Muscle layer of duodenum (tissue), 2 donors: ENCODE results near the gene ACO2.
A peak's percentile ranks its signal among the peaks of the same experiment; 100 is the strongest.

Experiments
- H3K27ac ChIP-seq: one replicate; pipeline ENCODE4 v1.7.0; 2013; ENCODE audit warnings: mild to moderate bottlenecking, low read length
- H3K27me3 ChIP-seq: one replicate; pipeline ENCODE4 v1.7.0; 2013; ENCODE audit warnings: low read depth, mild to moderate bottlenecking, control low read depth, low read length
- H3K36me3 ChIP-seq, 2 donors: one replicate each; pipeline ENCODE4 v1.7.0; 2013; ENCODE audit warnings: low read length in 2 of 2, control low read depth in 1 of 2, mild to moderate bottlenecking in 1 of 2; ENCODE audit not compliant: insufficient read depth in 2 of 2, control insufficient read depth in 1 of 2
- H3K4me1 ChIP-seq, 2 donors: one replicate each; pipeline ENCODE4 v1.7.0; 2013; ENCODE audit warnings: low read length in 2 of 2, mild to moderate bottlenecking in 2 of 2, control low read depth in 1 of 2, moderate library complexity in 1 of 2; ENCODE audit not compliant: insufficient read depth in 2 of 2, control insufficient read depth in 1 of 2
- H3K4me3 ChIP-seq, 2 donors: one replicate each; pipeline ENCODE4 v1.7.0; 2013; ENCODE audit warnings: low read length in 2 of 2, low read depth in 1 of 2, mild to moderate bottlenecking in 1 of 2
- H3K9me3 ChIP-seq, 2 donors: one replicate each; pipeline ENCODE4 v1.7.0; 2013; ENCODE audit warnings: low read length in 2 of 2, control low read depth in 1 of 2, mild to moderate bottlenecking in 1 of 2; ENCODE audit not compliant: control insufficient read depth in 1 of 2
- donor health status: healthy.

Gene ACO2

GRCh38 chr22:41500303-41500702 is 31.4 kb downstream of the ACO2 start:
- Histone ChIP-seq H3K27me3 (no peaks in the 10 kb centered on the region), H3K36me3 (peaks cover 32 to 47% of the 10 kb centered on the region in 2 donors), H3K27ac (no peak overlapping the region), H3K4me3 (no peak overlapping the region), H3K9me3 (no peaks in the 10 kb centered on the region), H3K4me1 (peaks cover 0 to 7% of the 10 kb centered on the region in 2 donors)

GRCh38 chr22:41501209-41501608 is 32.3 kb downstream of the ACO2 start:
- H3K27me3 ChIP-seq, result no peaks in the 10 kb centered on the region
- H3K36me3 ChIP-seq, result peaks cover 32 to 47% of the 10 kb centered on the region in 2 donors
- H3K4me1 ChIP-seq, result peaks cover 0 to 7% of the 10 kb centered on the region in 2 donors
- H3K4me3 ChIP-seq, result no peak overlapping the region
- H3K27ac ChIP-seq, result no peak overlapping the region
- H3K9me3 ChIP-seq, result no peaks in the 10 kb centered on the region

DNA sequence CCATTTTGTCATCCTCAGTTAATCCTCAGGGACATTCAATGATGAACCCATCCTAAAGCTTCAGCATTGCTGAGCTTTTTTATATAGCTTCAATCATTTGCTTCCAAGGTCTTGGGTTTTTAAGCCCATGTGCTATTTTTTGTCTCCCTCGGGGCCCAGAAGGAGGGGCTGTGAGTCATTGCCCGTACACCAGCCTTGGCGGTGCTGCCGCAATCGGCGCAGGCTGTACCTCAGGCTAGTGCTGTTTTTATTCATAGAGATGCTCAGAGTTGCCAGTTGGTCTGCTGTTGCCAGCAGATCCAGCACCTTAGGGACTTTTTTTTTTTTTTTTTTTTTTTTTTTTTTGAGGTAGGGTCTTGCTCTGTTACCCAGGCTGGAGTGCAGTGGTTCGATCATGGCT is 35.5 kb downstream of the ACO2 start:
- Histone ChIP-seq H3K36me3 (peaks cover 27 to 63% of the 10 kb centered on the region in 2 donors), H3K4me1 (no peaks in the 10 kb centered on the region), H3K27me3 (no peaks in the 10 kb centered on the region), H3K9me3 (no peaks in the 10 kb centered on the region), H3K4me3 (no peak overlapping the region), H3K27ac (no peak overlapping the region)

DNA sequence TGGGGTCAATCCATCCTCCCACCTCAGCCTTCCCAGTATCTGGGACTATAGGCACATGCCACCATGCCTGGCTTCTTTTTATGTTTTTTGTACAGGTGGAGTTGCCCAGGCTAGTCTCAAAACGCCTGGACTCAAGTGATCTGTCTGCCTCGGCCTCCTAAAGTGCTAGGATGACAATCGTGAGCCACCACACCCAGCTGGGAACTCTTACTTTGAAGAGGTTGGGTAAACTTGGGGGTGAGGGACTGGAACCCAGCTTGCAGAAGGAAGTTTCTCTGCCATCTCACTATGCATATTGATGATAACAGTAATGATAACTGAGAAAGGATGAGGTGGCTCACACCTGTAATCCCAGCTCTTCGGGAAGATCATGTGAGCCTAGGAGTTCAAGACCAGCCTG is 35.9 kb downstream of the ACO2 start:
- H3K27me3 ChIP-seq, result no peaks in the 10 kb centered on the region
- H3K36me3 ChIP-seq, result peaks cover 23 to 59% of the 10 kb centered on the region in 2 donors
- H3K4me3 ChIP-seq, result no peak overlapping the region
- no peaks in the 10 kb centered on the region for H3K4me1 ChIP-seq
- H3K27ac ChIP-seq, result no peak overlapping the region
- no peaks in the 10 kb centered on the region for H3K9me3 ChIP-seq

GRCh38 chr22:41505511-41506220 is 36.7 kb downstream of the ACO2 start:
- Histone ChIP-seq H3K36me3 (peaks cover 28 to 62% of the 10 kb centered on the region in 2 donors), H3K27me3 (no peaks in the 10 kb centered on the region), H3K4me3 (no peak overlapping the region), H3K27ac (no peak overlapping the region), H3K9me3 (no peaks in the 10 kb centered on the region), H3K4me1 (no peaks in the 10 kb centered on the region)

DNA sequence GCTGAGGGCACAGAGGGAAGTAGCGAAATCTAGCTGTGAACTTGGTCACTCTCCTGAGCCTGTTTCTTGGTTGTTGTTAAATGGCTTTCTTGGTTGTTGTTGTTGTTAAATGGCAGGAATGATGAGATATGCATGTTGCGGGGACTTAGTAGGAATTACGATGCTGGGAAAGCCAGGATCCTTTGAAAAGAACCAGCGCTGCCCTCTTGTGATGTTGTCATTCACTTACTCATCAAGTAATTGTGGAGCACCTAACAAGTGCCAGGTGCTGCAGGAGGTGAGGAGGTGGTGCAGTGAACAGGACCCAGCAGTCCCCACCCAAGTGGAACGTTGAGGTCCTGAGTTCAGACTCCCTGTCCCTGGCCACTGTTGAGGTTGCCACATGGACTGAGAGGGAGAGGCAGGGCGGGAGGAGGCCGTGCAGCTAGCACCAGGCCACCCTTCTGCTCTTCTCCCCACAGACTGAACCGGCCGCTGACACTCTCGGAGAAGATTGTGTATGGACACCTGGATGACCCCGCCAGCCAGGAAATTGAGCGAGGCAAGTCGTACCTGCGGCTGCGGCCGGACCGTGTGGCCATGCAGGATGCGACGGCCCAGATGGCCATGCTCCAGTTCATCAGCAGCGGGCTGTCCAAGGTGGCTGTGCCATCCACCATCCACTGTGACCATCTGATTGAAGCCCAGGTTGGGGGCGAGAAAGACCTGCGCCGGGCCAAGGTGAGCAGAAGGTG is 38.6 kb downstream of the ACO2 start:
- Histone ChIP-seq H3K9me3 (no peaks in the 10 kb centered on the region), H3K4me3 (no peak overlapping the region), H3K4me1 (peaks cover 4 to 14% of the 10 kb centered on the region in 2 donors), H3K36me3 (peaks cover 17 to 45% of the 10 kb centered on the region in 2 donors), H3K27ac (no peak overlapping the region), H3K27me3 (no peaks in the 10 kb centered on the region)

GRCh38 chr22:41508770-41509170 is 39.9 kb downstream of the ACO2 start:
- Histone ChIP-seq H3K27me3 (no peaks in the 10 kb centered on the region), H3K4me1 (peaks cover 4 to 24% of the 10 kb centered on the region in 2 donors), H3K9me3 (no peaks in the 10 kb centered on the region), H3K4me3 (no peak overlapping the region), H3K27ac (no peak overlapping the region), H3K36me3 (peaks cover 21 to 42% of the 10 kb centered on the region in 2 donors)

DNA sequence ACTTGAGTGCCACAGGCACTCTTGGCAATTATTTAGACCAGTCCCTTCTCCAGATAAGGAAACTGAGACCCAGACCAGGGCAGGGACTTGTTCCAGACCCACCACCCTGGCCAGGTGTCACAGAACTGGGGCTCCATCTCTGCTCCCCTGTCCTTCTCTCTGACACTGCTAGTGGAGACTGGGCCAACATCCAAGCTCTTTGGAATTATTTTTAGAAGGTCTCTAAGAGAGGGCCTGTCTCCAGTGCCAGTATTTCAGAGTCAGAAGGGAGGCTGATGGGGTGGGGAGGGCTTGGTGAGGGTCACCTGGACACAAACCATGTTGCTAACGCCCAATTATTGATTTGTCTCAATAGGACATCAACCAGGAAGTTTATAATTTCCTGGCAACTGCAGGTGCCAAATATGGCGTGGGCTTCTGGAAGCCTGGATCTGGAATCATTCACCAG is 42.6 kb downstream of the ACO2 start:
- peaks cover 40 to 55% of the 10 kb centered on the region in 2 donors for H3K36me3 ChIP-seq
- H3K27ac ChIP-seq, result peak overlapping the region; percentile 45
- H3K27me3 ChIP-seq, result no peaks in the 10 kb centered on the region
- no peaks in the 10 kb centered on the region for H3K9me3 ChIP-seq
- no peak overlapping the region for H3K4me3 ChIP-seq
- H3K4me1 ChIP-seq, result peaks cover 4 to 24% of the 10 kb centered on the region in 2 donors

GRCh38 chr22:41512421-41513194 is 43.7 kb downstream of the ACO2 start:
- Histone ChIP-seq H3K27ac (no peak overlapping the region), H3K9me3 (no peaks in the 10 kb centered on the region), H3K4me1 (peaks cover 4 to 31% of the 10 kb centered on the region in 2 donors), H3K27me3 (no peaks in the 10 kb centered on the region), H3K4me3 (no peak overlapping the region), H3K36me3 (peaks cover 42 to 63% of the 10 kb centered on the region in 2 donors)

GRCh38 chr22:41513391-41513790 is 44.5 kb downstream of the ACO2 start:
- no peaks in the 10 kb centered on the region for H3K27me3 ChIP-seq
- no peak overlapping the region for H3K27ac ChIP-seq
- H3K4me3 ChIP-seq, result no peak overlapping the region
- H3K36me3 ChIP-seq, result peaks cover 46 to 63% of the 10 kb centered on the region in 2 donors
- H3K4me1 ChIP-seq, result peaks cover 4 to 37% of the 10 kb centered on the region in 2 donors
- no peaks in the 10 kb centered on the region for H3K9me3 ChIP-seq

DNA sequence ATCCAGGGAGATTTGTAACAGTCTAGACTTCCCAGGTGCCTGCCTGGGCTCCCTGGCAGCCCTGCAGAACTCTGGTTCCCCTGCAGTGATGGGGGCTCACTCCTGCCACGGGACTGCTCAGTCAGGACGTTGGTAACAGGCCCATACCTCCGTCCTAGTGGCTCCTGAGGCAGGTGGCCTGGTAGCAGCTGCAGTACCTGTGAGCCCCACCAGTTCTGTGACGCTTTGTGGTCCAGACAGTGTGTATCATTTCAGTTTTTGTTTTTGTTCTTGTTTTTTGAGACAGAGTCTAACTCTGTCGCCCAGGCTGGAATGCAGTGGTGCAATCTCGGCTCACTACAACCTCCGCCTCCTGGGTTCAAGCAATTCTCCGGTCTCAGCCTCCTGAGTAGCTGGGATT is 47.5 kb downstream of the ACO2 start:
- Histone ChIP-seq H3K4me3 (no peak overlapping the region), H3K9me3 (no peaks in the 10 kb centered on the region), H3K4me1 (peaks cover 4 to 34% of the 10 kb centered on the region in 2 donors), H3K27ac (no peak overlapping the region), H3K36me3 (peaks cover 53 to 62% of the 10 kb centered on the region in 2 donors), H3K27me3 (no peaks in the 10 kb centered on the region)
